DMS153 treated with DMSO at 0.1 percent for 48 hours (cell line): Measurements from ENCODE around the gene PHACTR3.
A peak's percentile ranks its signal among the peaks of the same experiment; 100 is the strongest.
"Not testable (repeated sequence)": the region's sequence is repeated elsewhere in the genome, so short reads cannot be mapped to it uniquely, and the experiment has no call there.

Experiments
- DNase-seq: peaks from one replicate; lab custom pipeline; 2025; ENCODE audit not compliant: unreplicated experiment; lab: John Stamatoyannopoulos, UW

Gene PHACTR3

GRCh38 chr20:59836767-59837166 lies 232.4 kb downstream of the PHACTR3 start:
- DNase-seq: peak; percentile 52

GRCh38 chr20:59837623-59838394 lies 233.5 kb downstream of the PHACTR3 start:
- no peak for DNase-seq

DNA sequence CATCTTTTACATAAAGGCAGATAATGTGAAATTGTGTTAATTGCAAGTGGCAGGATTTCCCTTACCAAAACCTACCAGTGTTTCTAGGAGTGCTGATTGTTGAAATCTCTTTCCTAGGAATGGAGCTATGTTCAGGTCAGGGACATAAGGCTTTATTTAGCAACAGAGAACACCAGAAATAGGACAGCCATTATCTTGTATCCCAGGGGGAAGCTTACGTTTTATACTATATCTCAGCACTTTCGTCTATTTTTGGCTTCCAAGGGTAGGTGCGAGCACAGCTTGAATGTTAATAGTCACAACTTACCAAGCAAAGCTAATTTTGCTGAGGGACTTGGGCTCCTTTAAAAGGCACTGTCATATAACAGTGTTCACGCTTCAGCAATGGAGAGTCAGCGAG lies 235.1 kb downstream of the PHACTR3 start:
- DNase-seq: no peak

GRCh38 chr20:59845472-59845871 lies 241.1 kb downstream of the PHACTR3 start:
- DNase-seq: no peak

- DNase-seq: no peak
Measured at GRCh38 chr20:59848182-59848581, 243.8 kb downstream of the PHACTR3 start.

DNA sequence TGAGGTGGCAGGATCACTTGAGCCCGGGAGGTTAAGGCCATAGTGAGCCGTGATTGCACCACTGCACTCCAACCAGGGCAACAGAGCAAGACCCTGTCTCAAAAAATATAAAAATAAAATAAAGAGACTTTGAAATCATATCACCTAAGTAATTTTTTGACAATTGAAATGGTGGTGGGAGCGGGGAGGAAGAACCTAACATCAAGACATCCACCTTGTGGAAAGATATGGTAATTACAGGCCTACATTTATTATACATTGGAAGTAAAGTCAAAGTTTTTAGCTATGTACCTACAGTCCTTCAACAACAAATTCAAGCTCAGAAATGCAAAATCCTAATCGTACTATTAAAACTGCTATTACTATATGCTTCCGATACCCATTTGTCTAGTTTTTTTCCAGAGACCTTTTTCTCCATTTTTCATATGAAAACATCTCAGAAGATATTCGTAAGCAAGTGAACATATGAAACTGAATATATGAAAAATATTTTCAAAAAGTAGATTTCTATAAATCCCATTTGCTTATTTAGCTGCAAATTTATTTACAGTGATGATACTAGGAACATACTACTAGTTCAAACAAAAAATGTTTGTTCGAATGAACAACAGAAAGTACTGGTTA lies 245.8 kb downstream of the PHACTR3 start:
- DNase-seq: peak; percentile 44

DNA sequence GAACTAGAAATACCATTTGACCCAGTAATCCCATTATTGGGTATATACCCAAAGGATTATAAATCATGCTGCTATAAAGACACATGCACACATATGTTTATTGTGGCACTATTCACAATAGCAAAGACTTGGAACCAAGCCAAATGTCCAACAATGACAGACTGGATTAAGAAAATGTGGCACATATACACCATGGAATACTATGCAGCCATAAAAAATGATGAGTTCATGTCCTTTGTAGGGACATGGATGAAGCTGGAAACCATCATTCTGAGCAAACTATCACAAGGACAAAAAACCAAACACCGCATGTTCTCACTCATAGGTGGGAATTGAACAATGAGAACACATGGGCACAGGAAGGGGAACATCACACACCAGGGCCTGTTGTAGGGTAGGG lies 252.2 kb downstream of the PHACTR3 start:
- DNase-seq: not testable (repeated sequence)

DNA sequence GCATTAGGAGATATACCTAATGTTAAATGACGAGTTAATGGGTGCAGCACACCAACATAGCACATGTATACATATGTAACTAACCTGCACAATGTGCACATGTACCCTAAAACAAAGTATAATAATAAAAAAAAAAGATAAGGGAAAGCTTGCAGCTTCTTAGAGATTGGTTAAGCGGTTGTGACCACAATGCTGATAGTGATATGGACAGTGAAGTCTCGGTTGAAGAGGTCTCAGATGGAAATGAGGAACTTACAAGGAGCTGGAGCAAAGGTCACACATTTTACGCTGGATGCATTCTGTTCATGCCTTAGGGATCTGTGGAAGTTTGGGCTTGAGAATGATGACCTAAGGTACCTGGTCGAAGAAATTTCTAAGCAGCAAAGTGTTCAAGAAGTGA lies 252.6 kb downstream of the PHACTR3 start:
- DNase-seq: not testable (repeated sequence)

DNA sequence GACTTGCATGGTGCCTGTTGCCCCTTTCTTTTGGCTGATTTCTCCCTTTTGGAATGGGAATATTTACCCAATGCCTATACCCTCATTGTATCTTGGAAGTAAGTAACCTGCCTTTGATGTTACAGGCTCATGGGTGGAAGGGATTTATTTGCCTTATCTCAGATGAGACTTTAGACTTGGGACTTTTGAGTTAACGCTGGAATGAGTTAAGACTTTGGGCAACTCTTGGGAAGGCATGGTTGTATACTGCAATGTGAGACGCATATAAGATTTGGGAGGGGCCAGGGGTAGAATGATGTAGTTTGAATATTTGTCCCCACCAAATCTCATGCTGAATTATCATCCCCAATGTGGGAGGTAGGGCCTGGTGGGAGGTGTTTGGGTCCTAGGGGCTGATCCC lies 253.6 kb downstream of the PHACTR3 start:
- DNase-seq: no peak

DNA sequence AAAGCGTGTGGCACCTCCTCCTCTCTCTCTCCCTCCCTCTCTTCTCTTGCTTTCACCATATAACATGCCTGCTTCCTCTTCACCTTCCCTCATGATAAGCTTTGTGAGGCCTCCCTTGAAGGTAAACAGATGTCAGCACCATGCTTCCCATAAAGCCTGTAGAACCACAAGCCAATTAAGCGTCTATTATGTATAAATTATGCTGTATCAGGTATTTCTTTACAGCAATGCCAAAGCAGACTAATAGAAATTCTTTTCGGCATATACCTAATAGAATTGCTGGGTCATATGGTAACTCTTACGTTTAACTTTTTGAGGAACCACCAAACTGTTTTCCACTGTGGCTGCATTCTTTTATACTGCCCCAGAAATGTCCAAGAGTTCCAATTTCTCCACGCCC lies 254.1 kb downstream of the PHACTR3 start:
- no peak for DNase-seq

DNA sequence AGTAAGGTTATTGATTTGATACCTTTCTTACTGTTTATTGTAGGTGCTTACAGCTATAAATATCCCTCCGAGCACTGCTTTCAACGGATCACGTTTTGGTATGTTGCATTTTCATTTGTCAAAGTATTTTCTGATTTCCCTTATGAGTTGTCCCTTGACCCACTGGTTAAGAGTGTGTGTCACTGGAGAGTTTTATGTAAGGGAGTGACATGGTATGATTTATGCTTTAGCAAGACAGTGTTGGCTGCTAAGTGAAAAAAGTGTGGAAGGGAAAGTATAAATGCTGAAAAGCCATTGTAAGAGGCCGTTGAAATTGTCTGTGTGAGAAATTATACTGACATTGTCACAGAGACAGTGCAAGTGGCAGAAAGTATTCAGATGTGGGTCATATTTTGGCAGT lies 257.1 kb downstream of the PHACTR3 start:
- DNase-seq: no peak

GRCh38 chr20:59863058-59863457 lies 258.7 kb downstream of the PHACTR3 start:
- DNase-seq: no peak

DNA sequence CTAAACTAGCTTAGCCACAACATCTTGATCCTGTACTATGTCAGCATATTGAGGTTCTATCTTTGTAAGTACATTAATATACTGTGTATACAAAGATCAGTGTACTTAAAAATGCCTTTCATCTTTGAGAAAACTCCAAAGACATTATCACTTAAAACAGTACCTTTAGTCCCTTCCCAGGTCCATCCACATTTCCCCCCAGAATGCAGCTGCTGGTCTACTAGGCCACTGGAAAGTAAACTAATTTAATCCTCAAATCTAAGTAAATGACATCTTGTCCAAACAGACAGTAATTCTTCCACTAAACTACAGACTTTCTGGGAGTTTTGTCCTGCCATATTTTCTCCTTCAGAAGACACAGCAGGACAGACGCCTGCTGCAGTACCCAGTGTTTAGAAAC lies 260.4 kb downstream of the PHACTR3 start:
- no peak for DNase-seq

DNA sequence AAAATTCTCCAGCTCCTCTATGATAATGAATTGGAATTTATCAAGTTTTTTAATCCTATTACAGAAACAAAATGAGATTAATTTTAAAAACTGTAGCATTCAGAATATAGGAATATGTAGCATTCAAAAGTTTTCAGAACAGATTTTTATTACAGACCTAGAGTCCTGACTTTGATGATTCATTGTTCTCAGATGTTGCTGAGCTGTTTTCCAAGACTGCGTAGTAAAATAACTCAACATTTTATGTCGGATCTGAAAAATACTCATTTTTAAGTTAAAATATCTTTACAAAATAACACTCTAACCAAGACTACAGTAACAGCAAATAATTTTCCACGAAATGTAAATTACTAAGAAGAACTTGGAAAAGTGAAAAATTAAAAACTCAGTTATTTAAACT lies 262.0 kb downstream of the PHACTR3 start:
- DNase-seq: no peak

- DNase-seq: no peak
Measured at GRCh38 chr20:59871096-59871495, 266.8 kb downstream of the PHACTR3 start.

- DNase-seq: no peak
Measured at GRCh38 chr20:59873409-59873808, 269.1 kb downstream of the PHACTR3 start.

GRCh38 chr20:59880198-59880597 lies 275.9 kb downstream of the PHACTR3 start:
- no peak for DNase-seq

DNA sequence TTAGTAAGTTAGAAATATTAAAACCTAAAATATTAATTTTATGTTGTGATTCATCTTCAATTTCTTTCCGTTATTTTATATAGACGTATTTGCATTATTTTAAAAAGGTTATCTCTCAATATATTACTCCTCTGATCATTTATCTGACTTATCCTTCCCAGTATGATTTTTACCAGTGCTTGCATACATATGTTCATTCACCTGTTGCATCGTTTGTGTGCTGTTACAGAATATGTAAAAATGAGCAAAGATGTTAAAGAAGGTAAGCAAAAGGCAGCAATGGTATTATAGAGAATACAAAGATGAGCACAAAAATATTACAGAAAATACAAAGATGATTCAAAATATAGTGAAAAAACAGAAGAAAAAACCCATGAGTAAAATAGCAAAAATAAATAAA lies 280.2 kb downstream of the PHACTR3 start:
- DNase-seq: no peak

GRCh38 chr20:59888050-59888449 lies 283.7 kb downstream of the PHACTR3 start:
- no peak for DNase-seq

DNA sequence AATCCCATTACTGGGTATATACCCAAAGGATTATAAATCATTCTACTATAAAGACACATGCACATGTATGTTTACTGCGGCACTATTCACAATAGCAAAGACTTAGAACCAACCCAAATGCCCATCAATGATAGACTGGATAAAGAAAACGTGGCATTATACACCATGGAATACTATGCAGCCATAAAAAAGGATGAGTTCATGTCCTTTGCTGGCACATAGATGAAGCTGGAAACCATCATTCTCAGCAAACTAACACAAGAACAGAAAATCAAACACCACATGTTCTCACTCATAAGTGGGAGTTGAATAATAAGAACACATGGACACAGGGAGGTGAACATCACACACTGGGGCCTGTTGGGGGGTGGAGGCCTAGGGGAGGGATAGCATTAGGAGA lies 285.7 kb downstream of the PHACTR3 start:
- DNase-seq: not testable (repeated sequence)

GRCh38 chr20:59891581-59891980 lies 287.2 kb downstream of the PHACTR3 start:
- DNase-seq: no peak

DNA sequence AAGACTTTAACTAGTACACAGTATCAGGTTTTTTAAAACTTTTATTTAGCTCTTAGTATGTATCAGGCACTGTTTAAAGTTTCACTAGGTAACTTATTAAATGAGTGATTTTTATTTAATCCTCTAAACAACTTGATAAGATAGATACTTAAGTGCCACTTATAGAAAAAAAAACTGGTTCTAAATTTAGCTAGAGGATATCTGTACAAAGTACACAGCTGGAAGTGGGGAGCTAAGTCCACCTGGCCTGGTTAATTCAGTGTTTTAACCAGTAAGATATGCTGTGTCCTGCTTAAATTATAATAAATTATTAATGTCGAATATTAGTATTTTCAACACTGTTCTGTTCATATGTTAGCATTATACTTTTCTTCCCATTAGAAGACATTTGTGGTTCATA lies 291.6 kb downstream of the PHACTR3 start:
- DNase-seq: no peak
